ENCODE results near the gene SAE1. TPM values are rescaled to one million over a fixed set of nuclear protein-coding genes. Genes with fewer than 3 reads are reported as not detected.
A peak's percentile ranks its signal among the peaks of the same experiment; 100 is the strongest.

Gene SAE1
- total RNA-seq, 1 donor from 2014 or later = 114 TPM

GRCh38 chr19:47209319-47210179, 78.9 kb downstream of the SAE1 start:
- no peak for DNase-seq (ENCODE audit: low read depth)
- no peaks in the 10 kb centered on the region for H3K27me3 ChIP-seq (ENCODE audit: control insufficient read depth, insufficient read depth, low read length)
- no peak overlapping the region for H3K4me3 ChIP-seq (ENCODE audit: low read depth, low read length)
- TF ChIP-seq, protein P1, sequence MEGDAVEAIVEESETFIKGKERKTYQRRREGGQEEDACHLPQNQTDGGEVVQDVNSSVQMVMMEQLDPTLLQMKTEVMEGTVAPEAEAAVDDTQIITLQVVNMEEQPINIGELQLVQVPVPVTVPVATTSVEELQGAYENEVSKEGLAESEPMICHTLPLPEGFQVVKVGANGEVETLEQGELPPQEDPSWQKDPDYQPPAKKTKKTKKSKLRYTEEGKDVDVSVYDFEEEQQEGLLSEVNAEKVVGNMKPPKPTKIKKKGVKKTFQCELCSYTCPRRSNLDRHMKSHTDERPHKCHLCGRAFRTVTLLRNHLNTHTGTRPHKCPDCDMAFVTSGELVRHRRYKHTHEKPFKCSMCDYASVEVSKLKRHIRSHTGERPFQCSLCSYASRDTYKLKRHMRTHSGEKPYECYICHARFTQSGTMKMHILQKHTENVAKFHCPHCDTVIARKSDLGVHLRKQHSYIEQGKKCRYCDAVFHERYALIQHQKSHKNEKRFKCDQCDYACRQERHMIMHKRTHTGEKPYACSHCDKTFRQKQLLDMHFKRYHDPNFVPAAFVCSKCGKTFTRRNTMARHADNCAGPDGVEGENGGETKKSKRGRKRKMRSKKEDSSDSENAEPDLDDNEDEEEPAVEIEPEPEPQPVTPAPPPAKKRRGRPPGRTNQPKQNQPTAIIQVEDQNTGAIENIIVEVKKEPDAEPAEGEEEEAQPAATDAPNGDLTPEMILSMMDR (IDR thresholded peaks at IDR 0.05; ENCODE audit: insufficient read depth, low read length, poor library complexity, severe bottlenecking) = no peak
- peaks cover 1% of the 10 kb centered on the region for H3K36me3 ChIP-seq (ENCODE audit: control insufficient read depth, insufficient read depth, low read length)

DNA sequence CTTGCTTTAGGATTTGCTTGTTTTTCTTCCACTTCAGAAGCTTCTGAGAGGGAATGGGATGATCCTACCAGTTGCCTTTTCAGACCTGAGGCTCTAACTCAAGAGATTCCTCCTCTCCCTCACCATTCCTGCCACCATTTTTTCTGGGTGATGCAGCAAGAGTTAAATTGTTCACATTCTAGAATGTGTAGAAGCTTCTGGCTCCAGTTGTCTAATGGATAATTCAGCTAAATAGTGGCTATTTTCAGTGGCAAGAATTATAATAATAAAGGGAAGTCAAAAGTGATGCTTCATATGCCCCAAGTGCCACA, 79.5 kb downstream of the SAE1 start:
- TF ChIP-seq, protein P1 (IDR thresholded peaks at IDR 0.05; ENCODE audit: insufficient read depth, low read length, poor library complexity, severe bottlenecking) = no peak
- DNase-seq (ENCODE audit: low read depth) = no peak
- Histone ChIP-seq H3K27me3 (ENCODE audit: control insufficient read depth, insufficient read depth, low read length) (no peaks in the 10 kb centered on the region), H3K36me3 (ENCODE audit: control insufficient read depth, insufficient read depth, low read length) (peaks cover 1% of the 10 kb centered on the region), H3K4me3 (ENCODE audit: low read depth, low read length) (no peak overlapping the region)

DNA sequence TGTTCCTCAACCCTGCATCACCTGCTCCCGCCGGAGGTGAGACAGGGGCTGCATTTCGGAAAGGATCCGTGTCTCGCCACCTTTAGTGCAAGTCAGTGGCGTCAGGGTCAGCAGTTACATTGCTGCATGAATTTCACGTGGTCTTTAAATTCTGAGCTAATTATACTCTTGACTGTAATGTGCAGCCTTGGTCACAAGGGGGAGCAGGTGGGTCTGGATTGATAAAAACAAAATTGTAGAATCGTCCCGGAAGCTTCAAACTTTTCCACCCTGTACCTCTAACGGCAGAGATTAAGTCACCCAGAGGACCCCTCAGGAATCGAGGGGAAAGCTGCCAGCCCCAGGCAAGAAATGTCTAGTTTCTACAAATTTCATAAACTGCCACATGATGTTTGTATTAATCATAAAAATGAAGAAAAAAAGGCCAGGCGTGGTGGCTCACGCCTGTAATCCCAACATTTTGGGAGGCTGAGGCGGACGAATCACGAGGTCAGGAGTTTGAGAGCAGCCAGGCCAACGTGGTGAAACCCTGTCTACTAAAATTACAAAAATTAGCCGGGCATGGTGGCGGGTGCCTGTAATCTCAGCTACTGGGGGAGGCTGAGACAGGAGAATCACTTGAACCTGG, 80.2 kb downstream of the SAE1 start:
- no peak overlapping the region for H3K4me3 ChIP-seq (ENCODE audit: low read depth, low read length)
- TF ChIP-seq, protein P1 (IDR thresholded peaks at IDR 0.05; ENCODE audit: insufficient read depth, low read length, poor library complexity, severe bottlenecking) = peak; percentile 78
- H3K27me3 ChIP-seq (ENCODE audit: control insufficient read depth, insufficient read depth, low read length) = no peaks in the 10 kb centered on the region
- no peaks in the 10 kb centered on the region for H3K36me3 ChIP-seq (ENCODE audit: control insufficient read depth, insufficient read depth, low read length)
- DNase-seq (ENCODE audit: low read depth) = no peak

DNA sequence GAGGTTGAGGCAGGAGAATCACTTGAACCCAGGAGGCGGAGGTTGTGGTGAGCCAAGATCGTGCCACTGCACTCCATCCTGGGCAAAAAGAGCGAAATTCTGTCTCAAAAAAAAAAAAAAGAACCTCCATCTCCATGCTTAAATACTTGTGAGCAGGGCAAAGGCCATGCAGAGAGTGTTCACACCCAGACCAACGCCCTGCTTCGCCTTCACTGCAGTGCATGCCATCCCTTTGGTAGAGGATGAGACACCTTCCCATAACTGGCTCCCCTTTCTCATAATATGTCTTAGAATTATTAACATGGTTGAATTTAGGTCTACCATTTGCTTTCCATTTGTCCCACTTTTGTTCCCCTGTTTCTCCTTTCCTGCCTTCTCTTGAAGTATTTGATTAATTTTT, 84.9 kb downstream of the SAE1 start:
- DNase-seq (ENCODE audit: low read depth) = no peak
- no peaks in the 10 kb centered on the region for H3K36me3 ChIP-seq (ENCODE audit: control insufficient read depth, insufficient read depth, low read length)
- H3K4me3 ChIP-seq (ENCODE audit: low read depth, low read length) = no peak overlapping the region
- TF ChIP-seq, protein P1 (IDR thresholded peaks at IDR 0.05; ENCODE audit: insufficient read depth, low read length, poor library complexity, severe bottlenecking) = no peak
- H3K27me3 ChIP-seq (ENCODE audit: control insufficient read depth, insufficient read depth, low read length) = no peaks in the 10 kb centered on the region

DNA sequence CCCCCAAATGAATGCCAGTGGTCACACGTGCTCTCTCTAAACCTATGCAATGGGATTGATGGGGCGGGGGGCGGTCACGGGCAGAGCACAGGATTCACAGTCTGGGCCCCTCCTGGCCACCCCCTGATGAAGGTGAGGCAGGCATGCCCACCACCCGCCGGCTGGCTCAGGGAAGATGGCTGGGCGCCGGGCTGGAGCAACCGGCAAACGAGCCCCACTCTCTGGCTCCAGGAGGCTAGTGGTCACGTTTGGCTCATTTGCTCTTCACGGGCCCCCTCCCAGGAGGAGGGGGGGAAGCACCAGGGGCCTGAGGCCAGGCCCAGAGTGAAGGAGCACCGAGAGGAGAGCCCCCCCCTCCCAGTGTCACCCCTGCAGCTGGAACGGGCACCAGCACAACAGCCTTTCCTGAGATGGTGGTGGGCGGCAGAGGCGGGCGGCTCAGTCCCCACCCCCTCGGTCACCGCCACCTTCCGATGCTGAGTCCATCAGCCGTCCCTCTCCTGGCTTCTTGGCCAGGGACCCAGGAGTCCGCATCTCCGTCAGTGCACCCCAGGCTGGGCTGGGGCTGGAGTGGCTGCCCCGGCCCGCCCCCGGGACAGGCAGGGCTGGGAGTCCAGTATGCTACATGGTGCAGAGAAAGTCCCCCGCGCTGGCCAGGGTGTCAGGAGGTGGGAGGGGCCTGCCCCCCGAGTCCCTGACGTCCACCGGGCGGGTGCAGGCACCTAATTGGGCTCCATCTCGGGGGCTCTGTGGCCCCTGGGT, 90.6 kb downstream of the SAE1 start:
- Histone ChIP-seq H3K27me3 (ENCODE audit: control insufficient read depth, insufficient read depth, low read length) (no peaks in the 10 kb centered on the region), H3K36me3 (ENCODE audit: control insufficient read depth, insufficient read depth, low read length) (peaks cover 2% of the 10 kb centered on the region), H3K4me3 (ENCODE audit: low read depth, low read length) (no peak overlapping the region)
- TF ChIP-seq, protein P1 (IDR thresholded peaks at IDR 0.05; ENCODE audit: insufficient read depth, low read length, poor library complexity, severe bottlenecking) = no peak
- DNase-seq (ENCODE audit: low read depth) = no peak
